MM.1S (cell line): ENCODE results near the gene CD48.
"Not testable (repeated sequence)": the region's sequence is repeated elsewhere in the genome, so short reads cannot be mapped to it uniquely, and the experiment has no call there.

Experiments used
- DNase-seq: peaks from one replicate; pipeline ENCODE4 v3.0.0-alpha.2; 2015
- H2AFZ ChIP-seq: fragments of 300-600 bp; sonication (generic); 2 replicates; pipeline ENCODE4 v1.6.0; 2016; ENCODE audit warnings: antibody characterized with exemption, low read length
- H3F3A ChIP-seq: fragments of 300-600 bp; sonication (generic); 2 replicates; pipeline ENCODE4 v1.6.1; 2016; ENCODE audit warnings: mild to moderate bottlenecking, antibody characterized with exemption, low read length, moderate library complexity, mixed read lengths; ENCODE audit not compliant: insufficient read depth
- H3K27ac ChIP-seq: fragments of 300-600 bp; sonication (generic); 2 replicates; pipeline ENCODE4 v1.5.1; 2016; ENCODE audit warnings: mild to moderate bottlenecking, low read length
- H3K27me3 ChIP-seq: fragments of 300-600 bp; sonication (generic); replicated peaks from 2 replicates; pipeline ENCODE4 v1.6.0; 2016; ENCODE audit warnings: low read length; ENCODE audit not compliant: insufficient read depth
- H3K36me3 ChIP-seq: fragments of 300-600 bp; sonication (generic); replicated peaks from 2 replicates; pipeline ENCODE4 v1.6.1; 2016; ENCODE audit warnings: mild to moderate bottlenecking, low read length, mixed read lengths; ENCODE audit not compliant: insufficient read depth
- H3K4me1 ChIP-seq: fragments of 300-600 bp; sonication (generic); 2 replicates; pipeline ENCODE4 v1.6.1; 2016; ENCODE audit warnings: low read length, mixed read lengths
- H3K4me2 ChIP-seq: fragments of 300-600 bp; sonication (generic); 2 replicates; pipeline ENCODE4 v1.6.0; 2016; ENCODE audit warnings: low read depth, low read length
- H3K4me3 ChIP-seq: fragments of 300-600 bp; sonication (generic); 2 replicates; pipeline ENCODE4 v1.5.1; 2016; ENCODE audit warnings: low read length, mixed read lengths
- H3K79me2 ChIP-seq: fragments of 300-600 bp; sonication (generic); 2 replicates; pipeline ENCODE4 v1.6.1; 2016; ENCODE audit warnings: mixed run types, low read length, mixed read lengths
- H3K9ac ChIP-seq: fragments of 300-600 bp; sonication (generic); 2 replicates; pipeline ENCODE4 v1.6.1; 2016; ENCODE audit warnings: low read length, mixed read lengths
- H3K9me2 ChIP-seq: fragments of 300-600 bp; sonication (generic); replicated peaks from 2 replicates; pipeline ENCODE4 v1.6.1; 2016; ENCODE audit warnings: mild to moderate bottlenecking, low read length, mixed read lengths; ENCODE audit not compliant: insufficient read depth
- H3K9me3 ChIP-seq: fragments of 300-600 bp; sonication (generic); replicated peaks from 2 replicates; pipeline ENCODE4 v1.6.1; 2016; ENCODE audit warnings: mild to moderate bottlenecking, low read length, mixed read lengths; ENCODE audit not compliant: insufficient read depth
- H4K20me1 ChIP-seq: fragments of 300-600 bp; sonication (generic); 2 replicates; pipeline ENCODE4 v1.6.1; 2016; ENCODE audit warnings: mild to moderate bottlenecking, low read length, moderate library complexity, mixed read lengths; ENCODE audit not compliant: insufficient read depth
- CTCF ChIP-seq: fragments of 300-600 bp; sonication (generic); IDR thresholded peaks from 2 replicates; pipeline ENCODE4 v1.5.1; 2016; ENCODE audit warnings: antibody characterized with exemption, low read length, mixed read lengths
- EZH2 ChIP-seq: fragments of 300-600 bp; sonication (generic); optimal IDR thresholded peaks from 2 replicates; pipeline ENCODE3; 2017; ENCODE audit warnings: low read depth, mild to moderate bottlenecking, antibody characterized with exemption, low read length, mixed read lengths
- EZH2phosphoT487 ChIP-seq: fragments of 300-600 bp; sonication (generic); IDR thresholded peaks from 2 replicates; pipeline ENCODE4 v1.6.1; 2018; ENCODE audit warnings: antibody characterized with exemption, low read length

Gene CD48

DNA sequence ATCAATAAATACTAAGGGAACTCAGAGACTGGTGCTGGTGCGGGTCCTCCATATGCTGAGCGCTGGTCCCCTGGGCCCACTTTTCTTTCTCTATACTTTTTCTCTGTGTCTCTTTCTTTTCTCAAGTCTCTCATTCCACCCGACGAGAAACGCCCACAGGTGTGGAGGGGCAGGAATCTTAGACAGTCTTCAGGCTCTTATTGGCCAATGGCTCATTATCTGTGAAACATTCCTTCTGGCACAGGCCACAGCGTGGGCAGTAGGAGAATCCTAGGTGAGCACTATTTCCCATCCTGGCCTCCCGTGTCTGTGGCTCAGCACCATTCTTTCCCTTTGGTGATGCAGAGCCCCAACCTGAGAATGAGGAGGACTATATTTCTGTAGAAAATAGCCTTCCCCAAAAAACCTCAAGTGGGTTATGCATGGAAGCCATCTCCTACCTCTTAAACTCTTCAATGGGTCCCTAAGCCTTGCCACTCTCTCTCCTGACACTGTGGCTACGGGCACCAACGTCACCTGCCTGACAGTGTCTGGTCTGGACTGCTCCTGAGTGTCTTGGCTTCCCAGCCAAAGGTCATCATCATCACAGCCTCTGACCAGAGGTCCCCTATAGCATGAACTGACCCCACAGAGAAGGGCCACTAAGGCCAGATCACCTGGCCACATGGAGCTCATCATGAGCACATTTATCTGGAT is 58.5 kb downstream of the CD48 start:
- Histone ChIP-seq H4K20me1 (no peaks in the 10 kb centered on the region), H3K9me3 (no peaks in the 10 kb centered on the region), H3F3A (no peaks in the 10 kb centered on the region), H3K27ac (no peak overlapping the region), H3K4me3 (no peak overlapping the region), H3K4me2 (no peak overlapping the region), H3K9me2 (no peaks in the 10 kb centered on the region), H3K4me1 (peaks cover 11% of the 10 kb centered on the region; the same call in 1 of the 2 replicates), H2AFZ (no peak overlapping the region), H3K79me2 (no peaks in the 10 kb centered on the region), H3K27me3 (no peaks in the 10 kb centered on the region), H3K9ac (no peak overlapping the region), H3K36me3 (no peaks in the 10 kb centered on the region)
- TF ChIP-seq EZH2phosphoT487, result no peak
- TF ChIP-seq EZH2, result no peak
- no peak for TF ChIP-seq CTCF
- DNase-seq, result no peak

DNA sequence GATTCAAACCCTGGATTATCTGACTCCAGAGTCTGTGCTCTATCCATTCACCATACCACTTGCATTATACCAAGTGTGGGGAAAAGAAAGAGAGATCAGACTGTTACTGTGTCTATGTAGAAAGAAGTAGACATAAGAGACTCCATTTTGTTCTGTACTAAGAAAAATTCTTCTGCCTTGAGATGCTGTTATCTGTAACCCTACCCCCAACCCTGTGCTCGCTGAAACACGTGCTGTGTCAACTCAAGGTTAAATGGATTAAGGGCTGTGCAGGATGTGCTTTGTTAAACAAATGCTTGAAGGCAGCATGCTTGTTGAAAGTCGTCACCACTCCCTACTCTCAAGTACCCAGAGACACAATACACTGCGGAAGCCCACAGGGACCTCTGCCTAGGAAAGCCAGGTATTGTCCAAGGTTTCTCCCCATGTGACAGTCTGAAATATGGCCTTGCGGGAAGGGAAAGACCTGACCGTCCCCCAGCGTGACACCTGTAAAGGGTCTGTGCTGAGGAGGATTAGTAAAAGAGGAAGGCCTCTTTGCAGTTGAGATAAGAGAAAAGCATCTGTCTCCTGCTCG is 59.5 kb downstream of the CD48 start:
- not testable (repeated sequence) for H3K4me2 ChIP-seq, H3K9ac ChIP-seq, H3K9me2 ChIP-seq, H2AFZ ChIP-seq, H4K20me1 ChIP-seq, H3K79me2 ChIP-seq, DNase-seq, H3K27ac ChIP-seq, H3K4me3 ChIP-seq, H3K9me3 ChIP-seq, H3K36me3 ChIP-seq, H3F3A ChIP-seq, H3K27me3 ChIP-seq
- peaks cover 10% of the 10 kb centered on the region; the same call in 1 of the 2 replicates for H3K4me1 ChIP-seq

GRCh38 chr1:160651433-160652064 is 60.1 kb downstream of the CD48 start:
- H3K9me3 ChIP-seq, result no peaks in the 10 kb centered on the region
- no peaks in the 10 kb centered on the region for H4K20me1 ChIP-seq
- no peak for TF ChIP-seq CTCF
- no peak for TF ChIP-seq EZH2phosphoT487
- TF ChIP-seq EZH2, result no peak
- no peaks in the 10 kb centered on the region for H3K36me3 ChIP-seq
- H3K27me3 ChIP-seq, result no peaks in the 10 kb centered on the region
- no peak overlapping the region for H3K4me2 ChIP-seq
- no peaks in the 10 kb centered on the region for H3K9me2 ChIP-seq
- H2AFZ ChIP-seq, result no peak overlapping the region
- no peak overlapping the region for H3K4me3 ChIP-seq
- H3K79me2 ChIP-seq, result no peaks in the 10 kb centered on the region
- H3K4me1 ChIP-seq, result peaks cover 4% of the 10 kb centered on the region; the same call in 1 of the 2 replicates
- no peak for DNase-seq
- H3F3A ChIP-seq, result no peaks in the 10 kb centered on the region
- no peak overlapping the region for H3K27ac ChIP-seq
- no peak overlapping the region for H3K9ac ChIP-seq

- Histone ChIP-seq H3K4me3 (no peak overlapping the region), H3K9ac (no peak overlapping the region), H2AFZ (no peak overlapping the region), H3K4me2 (no peak overlapping the region), H3K27ac (no peak overlapping the region), H4K20me1 (no peaks in the 10 kb centered on the region), H3F3A (no peaks in the 10 kb centered on the region), H3K9me3 (no peaks in the 10 kb centered on the region), H3K9me2 (no peaks in the 10 kb centered on the region), H3K36me3 (no peaks in the 10 kb centered on the region), H3K79me2 (no peaks in the 10 kb centered on the region), H3K4me1 (no peaks in the 10 kb centered on the region), H3K27me3 (no peaks in the 10 kb centered on the region)
- no peak for TF ChIP-seq CTCF
- no peak for TF ChIP-seq EZH2phosphoT487
- TF ChIP-seq EZH2, result no peak
- no peak for DNase-seq
Measured at GRCh38 chr1:160647329-160647720, 64.3 kb downstream of the CD48 start.
